PFSK-1 (cell line): ENCODE results near the gene ONECUT3.

Experiments
- FOXP2 ChIP-seq: optimal IDR thresholded peaks from 2 replicates; pipeline ENCODE3; 2011; ENCODE audit warnings: borderline replicate concordance, control low read depth, inconsistent platforms; ENCODE audit not compliant: insufficient read depth; ENCODE audit errors: extremely low read length, extremely low read depth
- POLR2AphosphoS5 ChIP-seq: IDR thresholded peaks from 2 replicates; pipeline ENCODE4 v1.6.1; 2012; ENCODE audit warnings: low read depth, mild to moderate bottlenecking, control low read depth, low read length, moderate library complexity
- SIN3A ChIP-seq: IDR thresholded peaks from 2 replicates; pipeline ENCODE4 v1.6.1; 2012; ENCODE audit warnings: mild to moderate bottlenecking, low read length, moderate library complexity, borderline replicate concordance; ENCODE audit not compliant: insufficient read depth
- TAF1 ChIP-seq: IDR thresholded peaks from 2 replicates; pipeline ENCODE4 v1.6.1; 2012; ENCODE audit warnings: low read length, control low read depth, borderline replicate concordance; ENCODE audit not compliant: insufficient read depth
- TF ChIP-seq, protein P1 (sequence below), 2 experiments: IDR thresholded peaks; 2 replicates each; pipeline versions ENCODE4 v1.6.1 to v1.8.0; 2011 to 2012; ENCODE audit warnings: low read depth in 2 of 2, low read length in 2 of 2, control low read depth in 1 of 2, inconsistent platforms in 1 of 2, mild to moderate bottlenecking in 1 of 2, moderate library complexity in 1 of 2; ENCODE audit not compliant: insufficient read depth in 1 of 2

The ONECUT3 gene

DNA sequence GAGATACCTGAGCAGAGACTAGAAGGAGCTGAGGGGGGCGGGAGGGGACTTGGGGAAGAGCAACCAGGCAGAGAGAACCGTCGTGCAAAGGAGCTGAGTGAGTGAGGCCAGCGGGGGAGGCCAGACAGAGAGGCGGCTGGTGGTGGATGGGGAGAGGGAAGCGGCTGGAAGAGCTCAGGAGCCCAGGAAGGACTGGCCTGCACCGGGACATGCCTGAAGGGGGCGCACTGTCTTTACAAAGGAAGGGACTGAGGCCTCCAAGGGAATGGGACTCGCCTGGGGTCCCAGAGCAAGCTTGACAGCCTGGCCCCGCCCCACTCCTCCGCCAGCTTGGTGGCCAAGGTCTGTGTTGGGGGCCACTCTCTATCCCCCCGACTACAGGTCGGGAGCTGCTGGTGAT, 14.9 kb downstream of the ONECUT3 start:
- no peak for TF ChIP-seq FOXP2
- TF ChIP-seq TAF1 = no peak
- TF ChIP-seq SIN3A = no peak
- TF ChIP-seq POLR2AphosphoS5 = no peak
- TF ChIP-seq, protein P1, sequence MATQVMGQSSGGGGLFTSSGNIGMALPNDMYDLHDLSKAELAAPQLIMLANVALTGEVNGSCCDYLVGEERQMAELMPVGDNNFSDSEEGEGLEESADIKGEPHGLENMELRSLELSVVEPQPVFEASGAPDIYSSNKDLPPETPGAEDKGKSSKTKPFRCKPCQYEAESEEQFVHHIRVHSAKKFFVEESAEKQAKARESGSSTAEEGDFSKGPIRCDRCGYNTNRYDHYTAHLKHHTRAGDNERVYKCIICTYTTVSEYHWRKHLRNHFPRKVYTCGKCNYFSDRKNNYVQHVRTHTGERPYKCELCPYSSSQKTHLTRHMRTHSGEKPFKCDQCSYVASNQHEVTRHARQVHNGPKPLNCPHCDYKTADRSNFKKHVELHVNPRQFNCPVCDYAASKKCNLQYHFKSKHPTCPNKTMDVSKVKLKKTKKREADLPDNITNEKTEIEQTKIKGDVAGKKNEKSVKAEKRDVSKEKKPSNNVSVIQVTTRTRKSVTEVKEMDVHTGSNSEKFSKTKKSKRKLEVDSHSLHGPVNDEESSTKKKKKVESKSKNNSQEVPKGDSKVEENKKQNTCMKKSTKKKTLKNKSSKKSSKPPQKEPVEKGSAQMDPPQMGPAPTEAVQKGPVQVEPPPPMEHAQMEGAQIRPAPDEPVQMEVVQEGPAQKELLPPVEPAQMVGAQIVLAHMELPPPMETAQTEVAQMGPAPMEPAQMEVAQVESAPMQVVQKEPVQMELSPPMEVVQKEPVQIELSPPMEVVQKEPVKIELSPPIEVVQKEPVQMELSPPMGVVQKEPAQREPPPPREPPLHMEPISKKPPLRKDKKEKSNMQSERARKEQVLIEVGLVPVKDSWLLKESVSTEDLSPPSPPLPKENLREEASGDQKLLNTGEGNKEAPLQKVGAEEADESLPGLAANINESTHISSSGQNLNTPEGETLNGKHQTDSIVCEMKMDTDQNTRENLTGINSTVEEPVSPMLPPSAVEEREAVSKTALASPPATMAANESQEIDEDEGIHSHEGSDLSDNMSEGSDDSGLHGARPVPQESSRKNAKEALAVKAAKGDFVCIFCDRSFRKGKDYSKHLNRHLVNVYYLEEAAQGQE (IDR thresholded peaks at IDR 0.05; ENCODE audit: insufficient read depth in 1 of 2, low read depth in 2 of 2, low read length in 2 of 2) = no peak

DNA sequence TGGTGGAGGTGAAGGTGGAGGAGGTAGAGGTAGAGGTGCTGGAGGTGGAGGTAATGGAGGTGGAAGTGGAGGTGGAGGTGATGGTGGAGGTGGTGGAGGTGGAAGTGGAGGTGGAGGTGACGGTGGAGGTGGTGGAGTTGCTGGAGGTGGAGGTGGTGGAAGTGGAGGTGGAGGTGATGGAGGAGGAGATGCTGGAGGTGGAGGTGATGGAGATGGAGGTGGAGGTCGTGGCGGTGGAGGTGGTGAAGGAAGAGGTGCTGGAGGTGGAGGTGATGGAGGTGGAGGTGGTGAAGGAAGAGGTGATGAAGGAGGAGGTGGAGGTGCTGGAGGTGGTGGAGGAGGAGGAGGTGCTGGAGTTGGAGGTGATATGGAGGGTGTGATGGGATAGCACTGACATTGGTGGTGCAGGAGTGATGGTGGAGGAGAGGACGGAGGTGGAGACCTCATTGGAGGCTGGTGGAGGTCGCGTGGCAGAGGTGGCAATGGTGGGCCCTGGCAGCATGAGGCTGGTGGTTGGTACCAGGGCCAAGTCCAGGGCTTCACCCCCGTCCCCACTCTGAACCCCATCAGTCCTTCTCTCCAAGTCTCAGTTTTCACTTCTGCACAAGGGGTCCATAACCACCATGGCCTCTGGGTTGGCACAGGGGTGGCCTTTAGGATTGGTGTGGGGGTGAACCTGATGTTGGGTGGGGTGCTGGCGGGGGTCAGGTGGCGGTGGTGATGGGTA, 15.8 kb downstream of the ONECUT3 start:
- TF ChIP-seq SIN3A (no peak), TAF1 (no peak), POLR2AphosphoS5 (no peak), FOXP2 (no peak)
- TF ChIP-seq, protein P1 (IDR thresholded peaks at IDR 0.05; ENCODE audit: insufficient read depth in 1 of 2, low read depth in 2 of 2, low read length in 2 of 2) = no peak

DNA sequence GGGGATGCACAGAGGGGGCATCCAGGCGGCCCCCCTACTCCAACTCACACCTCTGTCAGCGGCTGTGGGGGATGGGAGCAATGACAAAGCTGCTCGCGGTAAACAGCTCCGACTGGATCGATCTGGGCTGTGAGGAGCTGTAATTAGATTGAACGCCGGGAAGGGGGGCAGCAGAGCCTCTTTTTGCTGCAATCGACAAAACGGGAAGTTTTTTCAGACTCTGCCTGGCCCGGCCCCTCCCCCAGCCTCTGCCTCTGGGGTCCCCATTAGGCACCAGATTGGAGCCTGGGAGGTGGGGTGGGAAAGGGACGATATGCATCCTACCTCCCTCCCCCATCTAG, 16.3 kb downstream of the ONECUT3 start:
- no peak for TF ChIP-seq POLR2AphosphoS5

DNA sequence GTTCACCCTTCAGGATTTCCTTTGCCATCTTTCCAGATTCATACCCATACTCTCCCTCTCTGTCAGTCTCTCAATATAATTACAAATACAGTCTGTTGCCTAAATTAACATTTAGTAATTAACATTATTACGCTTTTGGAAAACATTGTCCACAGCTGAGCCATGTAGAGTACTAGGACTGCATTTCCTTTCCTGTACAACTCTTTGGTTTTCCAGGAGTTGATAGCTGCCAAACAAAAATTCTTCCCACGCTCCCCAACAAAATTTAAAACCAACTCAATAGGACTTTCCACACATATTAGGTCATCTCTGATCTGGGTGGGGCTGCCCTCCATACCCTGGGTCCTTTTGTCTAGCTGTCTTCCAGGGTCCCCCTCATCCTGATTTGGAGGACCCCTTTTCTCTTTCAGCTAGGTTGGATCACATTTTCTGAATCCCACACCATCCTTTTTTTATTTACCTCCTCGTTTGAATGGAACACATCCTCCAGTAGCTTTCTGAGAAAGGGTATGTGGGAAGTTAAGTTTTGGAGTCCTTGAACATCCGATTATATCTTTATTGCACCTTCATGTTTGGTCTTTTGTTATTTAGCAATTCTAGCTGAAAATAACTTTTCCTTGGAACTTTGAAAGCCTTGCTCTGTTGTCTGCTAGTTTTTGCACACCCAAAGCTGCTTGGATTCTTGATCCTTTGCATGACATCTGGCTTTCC, 17.7 kb downstream of the ONECUT3 start:
- TF ChIP-seq, protein P1 (IDR thresholded peaks at IDR 0.05; ENCODE audit: insufficient read depth in 1 of 2, low read depth in 2 of 2, low read length in 2 of 2) = no peak
- TF ChIP-seq SIN3A (no peak), FOXP2 (no peak), TAF1 (no peak), POLR2AphosphoS5 (no peak)

DNA sequence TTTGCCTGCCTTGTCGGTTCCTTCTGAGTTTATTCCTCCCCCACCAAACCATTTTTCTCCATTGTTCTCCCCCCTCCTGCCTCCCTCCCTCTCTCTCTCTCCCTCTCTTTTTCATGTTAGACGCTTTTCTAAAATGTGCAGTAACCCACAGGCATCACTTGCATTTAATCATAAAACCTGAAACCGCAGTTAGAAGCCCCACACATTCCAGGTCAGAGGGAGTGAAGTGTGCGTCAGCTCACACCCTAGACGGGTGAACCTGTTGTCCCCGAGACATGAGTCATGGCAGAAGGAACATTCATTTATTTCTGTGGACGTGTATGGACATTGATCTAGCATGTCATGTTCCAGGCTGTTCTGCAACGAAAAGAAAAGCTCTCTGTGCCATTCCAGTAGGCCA, 19.9 kb downstream of the ONECUT3 start:
- TF ChIP-seq SIN3A = no peak
- TF ChIP-seq FOXP2 = no peak
- TF ChIP-seq, protein P1 (IDR thresholded peaks at IDR 0.05; ENCODE audit: insufficient read depth in 1 of 2, low read depth in 2 of 2, low read length in 2 of 2) = no peak
- no peak for TF ChIP-seq TAF1
- no peak for TF ChIP-seq POLR2AphosphoS5
